Gastrocnemius medialis (tissue), 4 donors: ENCODE data around the gene ATP5PB.

Experiments used
- POLR2A ChIP-seq, 2 donors: fragments of 450-650 bp; IDR thresholded peaks; one replicate each; pipeline ENCODE4 v1.6.1; 2017; ENCODE audit warnings: antibody characterized with exemption in 2 of 2, mild to moderate bottlenecking in 2 of 2, moderate library complexity in 2 of 2
- TF ChIP-seq, protein P1 (sequence below), 5 experiments: fragments of 450-650 bp in 3 of 5; fragments of 200-600 bp in 2 of 5; sonication (generic) in 2 of 5; IDR thresholded peaks in 4 of 5; conservative IDR thresholded peaks in 1 of 5; 1 replicate in 4 of 5; 2 replicates in 1 of 5; pipeline ENCODE4 v1.5.1; 2016 to 2019; ENCODE audit warnings: antibody characterized with exemption in 5 of 5, mild to moderate bottlenecking in 3 of 5, moderate library complexity in 3 of 5

DNA sequence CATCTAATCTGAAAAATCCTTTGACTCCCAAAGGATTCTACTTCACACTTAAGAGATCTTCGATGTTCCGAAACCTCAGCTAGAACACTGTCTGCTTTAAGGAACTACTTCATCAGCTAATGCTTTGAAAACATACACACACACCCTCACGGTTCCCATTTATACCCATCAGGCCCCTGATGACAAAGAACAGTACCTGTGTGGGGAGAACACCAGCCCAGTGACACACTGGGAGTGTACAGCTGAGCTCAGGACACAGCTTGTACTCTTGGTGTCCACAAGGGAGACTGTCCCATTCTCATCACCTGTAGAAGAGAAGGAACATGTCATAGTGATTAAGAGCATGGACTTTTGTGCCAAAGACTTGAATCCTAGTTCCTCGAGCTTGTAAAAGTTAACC lies 6.8 kb upstream of the ATP5PB start:
- TF ChIP-seq, protein P1, sequence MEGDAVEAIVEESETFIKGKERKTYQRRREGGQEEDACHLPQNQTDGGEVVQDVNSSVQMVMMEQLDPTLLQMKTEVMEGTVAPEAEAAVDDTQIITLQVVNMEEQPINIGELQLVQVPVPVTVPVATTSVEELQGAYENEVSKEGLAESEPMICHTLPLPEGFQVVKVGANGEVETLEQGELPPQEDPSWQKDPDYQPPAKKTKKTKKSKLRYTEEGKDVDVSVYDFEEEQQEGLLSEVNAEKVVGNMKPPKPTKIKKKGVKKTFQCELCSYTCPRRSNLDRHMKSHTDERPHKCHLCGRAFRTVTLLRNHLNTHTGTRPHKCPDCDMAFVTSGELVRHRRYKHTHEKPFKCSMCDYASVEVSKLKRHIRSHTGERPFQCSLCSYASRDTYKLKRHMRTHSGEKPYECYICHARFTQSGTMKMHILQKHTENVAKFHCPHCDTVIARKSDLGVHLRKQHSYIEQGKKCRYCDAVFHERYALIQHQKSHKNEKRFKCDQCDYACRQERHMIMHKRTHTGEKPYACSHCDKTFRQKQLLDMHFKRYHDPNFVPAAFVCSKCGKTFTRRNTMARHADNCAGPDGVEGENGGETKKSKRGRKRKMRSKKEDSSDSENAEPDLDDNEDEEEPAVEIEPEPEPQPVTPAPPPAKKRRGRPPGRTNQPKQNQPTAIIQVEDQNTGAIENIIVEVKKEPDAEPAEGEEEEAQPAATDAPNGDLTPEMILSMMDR (IDR thresholded peaks at IDR 0.05 in 4 of 5, conservative IDR thresholded peaks at IDR 0.05 in 1 of 5) = no peak
- TF ChIP-seq POLR2A (IDR thresholded peaks at IDR 0.05) = no peak
